ENCODE results near the gene CHRM5. TPM values are rescaled to one million over a fixed set of nuclear protein-coding genes. Genes with fewer than 3 reads are reported as not detected.

CHRM5 gene
- total RNA-seq, 1 donor from 2014 or later, result not detected

GRCh38 chr15:33959844-33960548 lies 8.3 kb upstream of the CHRM5 start:
- DNase-seq (ENCODE audit: low read depth) (no peak), FAIRE-seq (no peak)
- no peaks in the 10 kb centered on the region for H3K36me3 ChIP-seq (ENCODE audit: control insufficient read depth, insufficient read depth, low read length)
- no peaks in the 10 kb centered on the region for H3K27me3 ChIP-seq (ENCODE audit: control insufficient read depth, insufficient read depth, low read length)
- TF ChIP-seq CTCF (IDR thresholded peaks at IDR 0.05; ENCODE audit: insufficient read depth, low read length, severe bottlenecking), result no peak
- no peak overlapping the region for H3K4me3 ChIP-seq (ENCODE audit: low read depth, low read length)

- no peaks in the 10 kb centered on the region for H3K36me3 ChIP-seq (ENCODE audit: control insufficient read depth, insufficient read depth, low read length)
- DNase-seq (ENCODE audit: low read depth), result no peak
- no peaks in the 10 kb centered on the region for H3K27me3 ChIP-seq (ENCODE audit: control insufficient read depth, insufficient read depth, low read length)
- FAIRE-seq, result no peak
- no peak overlapping the region for H3K4me3 ChIP-seq (ENCODE audit: low read depth, low read length)
- no peak for TF ChIP-seq CTCF (IDR thresholded peaks at IDR 0.05; ENCODE audit: insufficient read depth, low read length, severe bottlenecking)
Measured at GRCh38 chr15:33960549-33960935, 7.8 kb upstream of the CHRM5 start.

GRCh38 chr15:33963831-33964664 lies 4.2 kb upstream of the CHRM5 start:
- H3K27me3 ChIP-seq (ENCODE audit: control insufficient read depth, insufficient read depth, low read length), result no peaks in the 10 kb centered on the region
- TF ChIP-seq CTCF (IDR thresholded peaks at IDR 0.05; ENCODE audit: insufficient read depth, low read length, severe bottlenecking), result peak; percentile 51
- H3K36me3 ChIP-seq (ENCODE audit: control insufficient read depth, insufficient read depth, low read length), result no peaks in the 10 kb centered on the region
- FAIRE-seq (no peak), DNase-seq (ENCODE audit: low read depth) (peak; percentile 41)
- no peak overlapping the region for H3K4me3 ChIP-seq (ENCODE audit: low read depth, low read length)

GRCh38 chr15:33964665-33965040 lies 3.6 kb upstream of the CHRM5 start:
- DNase-seq (ENCODE audit: low read depth), result no peak
- no peaks in the 10 kb centered on the region for H3K27me3 ChIP-seq (ENCODE audit: control insufficient read depth, insufficient read depth, low read length)
- FAIRE-seq, result no peak
- H3K36me3 ChIP-seq (ENCODE audit: control insufficient read depth, insufficient read depth, low read length), result no peaks in the 10 kb centered on the region
- TF ChIP-seq CTCF (IDR thresholded peaks at IDR 0.05; ENCODE audit: insufficient read depth, low read length, severe bottlenecking), result no peak
- no peak overlapping the region for H3K4me3 ChIP-seq (ENCODE audit: low read depth, low read length)

GRCh38 chr15:33968821-33969220 lies 524 bp downstream of the CHRM5 start:
- TF ChIP-seq CTCF (IDR thresholded peaks at IDR 0.05; ENCODE audit: insufficient read depth, low read length, severe bottlenecking), result no peak

More at GRCh38 chr15:33968821-33969220, 524 bp downstream of the CHRM5 start:
- no peak for FAIRE-seq
- DNase-seq (ENCODE audit: low read depth), result no peak
- no peaks in the 10 kb centered on the region for H3K36me3 ChIP-seq (ENCODE audit: control insufficient read depth, insufficient read depth, low read length)
- no peak overlapping the region for H3K4me3 ChIP-seq (ENCODE audit: low read depth, low read length)
- no peaks in the 10 kb centered on the region for H3K27me3 ChIP-seq (ENCODE audit: control insufficient read depth, insufficient read depth, low read length)
